ENCODE results near the gene TMEM25. TPM values are rescaled to one million over a fixed set of nuclear protein-coding genes. Genes with fewer than 3 reads are reported as not detected.

The TMEM25 gene
- total RNA-seq, 1 donor from 2014 or later = 47.3 TPM

DNA sequence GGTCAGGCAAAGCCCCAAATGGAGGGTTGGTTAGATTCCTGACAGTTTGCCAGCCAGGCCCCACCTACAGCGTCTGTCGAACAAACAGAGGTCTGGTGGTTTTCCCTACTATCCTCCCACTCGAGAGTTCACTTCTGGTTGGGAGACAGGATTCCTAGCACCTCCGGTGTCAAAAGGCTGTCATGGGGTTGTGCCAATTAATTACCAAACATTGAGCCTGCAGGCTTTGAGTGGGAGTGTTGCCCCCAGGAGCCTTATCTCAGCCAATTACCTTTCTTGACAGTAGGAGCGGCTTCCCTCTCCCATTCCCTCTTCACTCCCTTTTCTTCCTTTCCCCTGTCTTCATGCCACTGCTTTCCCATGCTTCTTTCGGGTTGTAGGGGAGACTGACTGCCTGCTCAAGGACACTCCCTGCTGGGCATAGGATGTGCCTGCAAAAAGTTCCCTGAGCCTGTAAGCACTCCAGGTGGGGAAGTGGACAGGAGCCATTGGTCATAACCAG is 8.4 kb upstream of the TMEM25 start:
- DNase-seq (ENCODE audit: extremely low spot score, unreplicated experiment) = no peak
- Mint-ChIP-seq H3K36me3 (peaks cover 24% of the 10 kb centered on the region), H3K27me3 (no peaks in the 10 kb centered on the region), H3K4me3 (no peak overlapping the region), H3K9me3 (no peaks in the 10 kb centered on the region), H3K27ac (peak overlapping the region; percentile 44), H3K4me1 (ENCODE audit: unreplicated experiment) (no peaks in the 10 kb centered on the region)
- TF ChIP-seq, protein P1, sequence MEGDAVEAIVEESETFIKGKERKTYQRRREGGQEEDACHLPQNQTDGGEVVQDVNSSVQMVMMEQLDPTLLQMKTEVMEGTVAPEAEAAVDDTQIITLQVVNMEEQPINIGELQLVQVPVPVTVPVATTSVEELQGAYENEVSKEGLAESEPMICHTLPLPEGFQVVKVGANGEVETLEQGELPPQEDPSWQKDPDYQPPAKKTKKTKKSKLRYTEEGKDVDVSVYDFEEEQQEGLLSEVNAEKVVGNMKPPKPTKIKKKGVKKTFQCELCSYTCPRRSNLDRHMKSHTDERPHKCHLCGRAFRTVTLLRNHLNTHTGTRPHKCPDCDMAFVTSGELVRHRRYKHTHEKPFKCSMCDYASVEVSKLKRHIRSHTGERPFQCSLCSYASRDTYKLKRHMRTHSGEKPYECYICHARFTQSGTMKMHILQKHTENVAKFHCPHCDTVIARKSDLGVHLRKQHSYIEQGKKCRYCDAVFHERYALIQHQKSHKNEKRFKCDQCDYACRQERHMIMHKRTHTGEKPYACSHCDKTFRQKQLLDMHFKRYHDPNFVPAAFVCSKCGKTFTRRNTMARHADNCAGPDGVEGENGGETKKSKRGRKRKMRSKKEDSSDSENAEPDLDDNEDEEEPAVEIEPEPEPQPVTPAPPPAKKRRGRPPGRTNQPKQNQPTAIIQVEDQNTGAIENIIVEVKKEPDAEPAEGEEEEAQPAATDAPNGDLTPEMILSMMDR (conservative IDR thresholded peaks at IDR 0.05) = peak; percentile 56

DNA sequence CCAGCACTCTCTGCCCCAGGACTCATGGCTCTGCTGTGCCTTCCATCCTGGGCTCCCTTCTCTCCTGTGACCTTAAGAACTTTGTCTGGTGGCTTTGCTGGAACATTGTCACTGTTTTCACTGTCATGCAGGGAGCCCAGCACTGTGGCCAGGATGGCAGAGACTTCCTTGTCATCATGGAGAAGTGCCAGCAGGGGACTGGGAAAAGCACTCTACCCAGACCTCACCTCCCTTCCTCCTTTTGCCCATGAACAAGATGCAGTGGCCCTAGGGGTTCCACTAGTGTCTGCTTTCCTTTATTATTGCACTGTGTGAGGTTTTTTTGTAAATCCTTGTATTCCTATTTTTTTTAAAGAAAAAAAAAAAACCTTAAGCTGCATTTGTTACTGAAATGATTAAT is 6.6 kb upstream of the TMEM25 start:
- H3K27ac Mint-ChIP-seq = no peak overlapping the region

DNA sequence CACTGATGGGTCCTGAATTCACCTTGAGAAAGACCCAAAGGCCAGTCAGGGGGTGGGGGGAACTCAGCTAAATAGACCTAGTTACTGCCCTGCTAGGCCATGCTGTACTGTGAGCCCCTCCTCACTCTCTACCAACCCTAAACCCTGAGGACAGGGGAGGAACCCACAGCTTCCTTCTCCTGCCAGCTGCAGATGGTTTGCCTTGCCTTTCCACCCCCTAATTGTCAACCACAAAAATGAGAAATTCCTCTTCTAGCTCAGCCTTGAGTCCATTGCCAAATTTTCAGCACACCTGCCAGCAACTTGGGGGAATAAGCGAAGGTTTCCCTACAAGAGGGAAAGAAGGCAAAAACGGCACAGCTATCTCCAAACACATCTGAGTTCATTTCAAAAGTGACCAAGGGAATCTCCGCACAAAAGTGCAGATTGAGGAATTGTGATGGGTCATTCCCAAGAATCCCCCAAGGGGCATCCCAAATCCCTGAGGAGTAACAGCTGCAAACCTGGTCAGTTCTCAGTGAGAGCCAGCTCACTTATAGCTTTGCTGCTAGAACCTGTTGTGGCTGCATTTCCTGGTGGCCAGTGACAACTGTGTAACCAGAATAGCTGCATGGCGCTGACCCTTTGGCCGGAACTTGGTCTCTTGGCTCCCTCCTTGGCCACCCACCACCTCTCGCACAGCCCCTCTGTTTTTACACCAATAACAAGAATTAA is 6.1 kb upstream of the TMEM25 start:
- Mint-ChIP-seq H3K9me3 (no peaks in the 10 kb centered on the region), H3K36me3 (peaks cover 22% of the 10 kb centered on the region), H3K27ac (no peak overlapping the region), H3K4me1 (ENCODE audit: unreplicated experiment) (peaks cover 13% of the 10 kb centered on the region), H3K4me3 (no peak overlapping the region), H3K27me3 (no peaks in the 10 kb centered on the region)
- TF ChIP-seq, protein P1 (conservative IDR thresholded peaks at IDR 0.05) = no peak
- DNase-seq (ENCODE audit: extremely low spot score, unreplicated experiment) = no peak

More for the DNA sequence above, 6.6 kb upstream of the TMEM25 start:
- Mint-ChIP-seq H3K27me3 (no peaks in the 10 kb centered on the region), H3K4me3 (no peak overlapping the region), H3K36me3 (peaks cover 24% of the 10 kb centered on the region), H3K9me3 (no peaks in the 10 kb centered on the region), H3K4me1 (ENCODE audit: unreplicated experiment) (peaks cover 8% of the 10 kb centered on the region)
- TF ChIP-seq, protein P1 (conservative IDR thresholded peaks at IDR 0.05) = no peak
- DNase-seq (ENCODE audit: extremely low spot score, unreplicated experiment) = no peak

DNA sequence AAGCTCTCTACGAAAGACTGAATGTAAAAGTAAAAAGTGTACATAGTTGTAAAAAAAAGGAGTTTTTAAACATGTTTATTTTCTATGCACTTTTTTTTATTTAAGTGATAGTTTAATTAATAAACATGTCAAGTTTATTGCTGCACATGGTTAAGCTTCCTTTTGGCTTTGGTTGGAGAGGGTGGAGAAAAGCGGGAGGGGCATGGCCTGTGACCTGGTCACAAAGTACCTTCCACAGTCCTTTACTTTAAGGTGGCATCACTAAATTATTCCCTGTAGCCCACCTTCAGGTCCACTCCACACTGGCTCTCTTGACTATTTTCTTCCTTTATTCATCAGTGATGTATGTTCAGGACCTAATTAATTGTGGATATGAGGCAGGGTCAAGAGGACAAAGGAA is 4.3 kb upstream of the TMEM25 start:
- H3K27ac Mint-ChIP-seq = no peak overlapping the region
- H3K4me3 Mint-ChIP-seq = no peak overlapping the region
- peaks cover 17% of the 10 kb centered on the region for H3K4me1 Mint-ChIP-seq (ENCODE audit: unreplicated experiment)
- no peaks in the 10 kb centered on the region for H3K27me3 Mint-ChIP-seq
- H3K9me3 Mint-ChIP-seq = no peaks in the 10 kb centered on the region
- peaks cover 16% of the 10 kb centered on the region for H3K36me3 Mint-ChIP-seq
- TF ChIP-seq, protein P1 (conservative IDR thresholded peaks at IDR 0.05) = no peak
- DNase-seq (ENCODE audit: extremely low spot score, unreplicated experiment) = no peak

DNA sequence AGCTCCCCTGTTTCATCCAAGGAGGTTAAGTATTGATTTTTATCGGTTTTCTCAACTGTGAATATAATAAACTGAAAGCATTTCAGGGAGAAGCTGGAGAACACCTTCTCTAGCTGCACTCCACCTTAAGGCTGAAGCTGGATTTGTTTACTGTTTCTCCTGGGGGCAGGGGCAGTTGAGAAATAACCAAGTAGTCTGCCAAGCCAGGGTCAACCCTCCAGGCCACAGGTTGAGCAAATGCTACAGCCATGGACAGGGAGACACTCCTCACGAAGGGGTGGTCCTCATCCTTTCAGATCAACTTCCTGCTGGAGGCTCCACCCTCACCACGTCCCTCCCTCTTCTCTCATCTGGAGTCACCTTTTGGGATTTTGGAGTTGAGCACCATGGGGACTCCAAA is 3.9 kb upstream of the TMEM25 start, which contains the start of gene TTC36:
Gene TTC36 (plus strand): TSS at position 366 of the 400 bp plus-strand sequence. CDS start 21 bp downstream, at position 387.
- H3K9me3 Mint-ChIP-seq = no peaks in the 10 kb centered on the region
- H3K36me3 Mint-ChIP-seq = peaks cover 12% of the 10 kb centered on the region
- no peaks in the 10 kb centered on the region for H3K27me3 Mint-ChIP-seq
- no peak within 1 kb of the TSS for H3K27ac Mint-ChIP-seq
- no peak for DNase-seq (ENCODE audit: extremely low spot score, unreplicated experiment)
- TF ChIP-seq, protein P1 (conservative IDR thresholded peaks at IDR 0.05) = no peak
- no peak within 1 kb of the TSS for H3K4me3 Mint-ChIP-seq
- H3K4me1 Mint-ChIP-seq (ENCODE audit: unreplicated experiment) = peaks cover 17% of the 10 kb centered on the region

Data from type B pancreatic cell (in vitro differentiated cells).